H1 (cell line): ENCODE results near the gene ATXN3. TPM values are rescaled to one million over a fixed set of nuclear protein-coding genes. Genes with fewer than 3 reads are reported as not detected.

Experiments used
- CTCF ChIA-PET: fragments of 300-600 bp; sonication (Branson Sonifier 250); formaldehyde crosslinking; loops from one replicate; lab custom pipeline; 2021; ENCODE audit not compliant: partially characterized antibody; lab: Charles Lee
- POLR2A ChIA-PET: fragments of 300-600 bp; sonication (Branson Sonifier 250); formaldehyde crosslinking; loops from one replicate; lab custom pipeline; 2021; ENCODE audit warnings: inconsistent platforms; ENCODE audit not compliant: partially characterized antibody; lab: Charles Lee
- DNase-seq, 2 experiments: peaks; one replicate each; pipeline versions ENCODE4 v3.0.0 to v3.0.0-alpha.2; 2010 to 2022; ENCODE audit warnings: low spot score in 2 of 2, low read depth in 1 of 2, mixed read lengths in 1 of 2
- FAIRE-seq: peaks from 2 replicates; lab custom pipeline; 2011; peaks lifted over from hg19 to GRCh38; lab: Jason Lieb, UNC
- H2AFZ ChIP-seq: 2 replicates; pipeline ENCODE4 v1.8.1; 2012; ENCODE audit warnings: low read length, inconsistent platforms
- H2AK5ac ChIP-seq: 2 replicates; pipeline ENCODE4 v1.6.1; 2013; ENCODE audit warnings: low read depth, low read length
- H2BK120ac ChIP-seq: replicated peaks from 2 replicates; pipeline ENCODE3; 2013; ENCODE audit warnings: low read depth, low read length, inconsistent platforms
- H2BK12ac ChIP-seq: 2 replicates; pipeline ENCODE4 v1.6.1; 2013; ENCODE audit warnings: low read depth, low read length
- H2BK15ac ChIP-seq: 2 replicates; pipeline ENCODE4 v1.6.1; 2013; ENCODE audit warnings: low read length
- H2BK20ac ChIP-seq: 2 replicates; pipeline ENCODE4 v1.6.1; 2013; ENCODE audit warnings: low read length
- H2BK5ac ChIP-seq: 2 replicates; pipeline ENCODE4 v1.6.1; 2013; ENCODE audit warnings: low read depth, low read length
- H3K14ac ChIP-seq: 2 replicates; pipeline ENCODE4 v1.6.1; 2013; ENCODE audit warnings: inconsistent platforms; ENCODE audit not compliant: insufficient read length
- H3K18ac ChIP-seq: 2 replicates; pipeline ENCODE4 v1.6.1; 2013; ENCODE audit warnings: low read length; ENCODE audit errors: extremely low read depth
- H3K23ac ChIP-seq: 2 replicates; pipeline ENCODE4 v1.6.1; 2013; ENCODE audit warnings: inconsistent platforms; ENCODE audit not compliant: insufficient read length
- H3K23me2 ChIP-seq: 2 replicates; pipeline ENCODE4 v1.6.1; 2013; ENCODE audit warnings: low read depth, low read length
- H3K27ac ChIP-seq: 2 replicates; pipeline ENCODE4 v1.6.1; 2011; ENCODE audit warnings: low read depth, low read length, inconsistent platforms
- H3K27me3 ChIP-seq, 4 experiments: replicated peaks in 1 of 4; 1 replicate in 1 of 4; 2 replicates in 3 of 4; pipeline versions ENCODE4 v1.6.1 to v1.8.1; 2011 to 2013; ENCODE audit warnings: low read length in 3 of 4, mild to moderate bottlenecking in 3 of 4, inconsistent platforms in 2 of 4, mixed read lengths in 2 of 4, moderate library complexity in 1 of 4; ENCODE audit not compliant: control insufficient read depth in 3 of 4, insufficient read depth in 3 of 4; ENCODE audit errors: extremely low read depth in 1 of 4
- H3K36me3 ChIP-seq, 4 experiments: 2 replicates each; pipeline versions ENCODE4 v1.6.1 to v1.8.1; 2011 to 2013; ENCODE audit warnings: mild to moderate bottlenecking in 4 of 4, low read length in 3 of 4, moderate library complexity in 2 of 4, control low read depth in 1 of 4, inconsistent platforms in 1 of 4; ENCODE audit not compliant: insufficient read depth in 4 of 4, control insufficient read depth in 2 of 4
- H3K4ac ChIP-seq: replicated peaks from 2 replicates; pipeline ENCODE3; 2013; ENCODE audit warnings: low read length, low read depth, mixed read lengths, inconsistent platforms; ENCODE audit not compliant: insufficient read length
- H3K4me1 ChIP-seq, 4 experiments: replicated peaks in 1 of 4; 1 replicate in 1 of 4; 2 replicates in 3 of 4; pipeline versions ENCODE4 v1.6.1 to v1.8.1; 2011 to 2013; ENCODE audit warnings: low read length in 3 of 4, inconsistent platforms in 2 of 4, mixed read lengths in 1 of 4; ENCODE audit not compliant: insufficient read depth in 4 of 4, control insufficient read depth in 3 of 4
- H3K4me2 ChIP-seq, 2 experiments: 2 replicates each; pipeline versions ENCODE4 v1.6.1 to v1.8.1; 2011 to 2013; ENCODE audit warnings: low read depth in 2 of 2, low read length in 2 of 2, control low read depth in 1 of 2, inconsistent platforms in 1 of 2, mild to moderate bottlenecking in 1 of 2; ENCODE audit not compliant: insufficient read depth in 1 of 2
- H3K4me3 ChIP-seq, 4 experiments: fragments of 200-600, 300-600 bp in 1 of 4; sonication (generic), shearing (Covaris generic), sonication (Bioruptor Twin) in 1 of 4; 2 replicates each; pipeline versions ENCODE4 v1.5.1 to v1.8.1; 2011 to 2016; ENCODE audit warnings: low read length in 4 of 4, low read depth in 3 of 4, control low read depth in 2 of 4, inconsistent platforms in 2 of 4, mild to moderate bottlenecking in 2 of 4, mixed read lengths in 1 of 4, moderate library complexity in 1 of 4; ENCODE audit not compliant: insufficient read depth in 2 of 4; ENCODE audit errors: extremely low read depth in 1 of 4
- H3K56ac ChIP-seq: replicated peaks from 2 replicates; pipeline ENCODE3; 2013; ENCODE audit warnings: low read depth, mild to moderate bottlenecking, mixed read lengths, low read length, inconsistent platforms; ENCODE audit not compliant: insufficient read length
- H3K79me1 ChIP-seq: 2 replicates; pipeline ENCODE4 v1.6.1; 2013; ENCODE audit warnings: low read depth, low read length, control low read depth
- H3K79me2 ChIP-seq, 2 experiments: 2 replicates each; pipeline versions ENCODE4 v1.6.1 to v1.8.1; 2012 to 2013; ENCODE audit warnings: low read length in 2 of 2, mild to moderate bottlenecking in 2 of 2, inconsistent platforms in 1 of 2; ENCODE audit not compliant: insufficient read depth in 2 of 2, control insufficient read depth in 1 of 2
- H3K9ac ChIP-seq, 4 experiments: replicated peaks in 1 of 4; 1 replicate in 1 of 4; 2 replicates in 3 of 4; pipeline versions ENCODE4 v1.6.1 to v1.8.1; 2011 to 2013; ENCODE audit warnings: low read depth in 3 of 4, low read length in 3 of 4, control low read depth in 2 of 4, mild to moderate bottlenecking in 2 of 4, moderate library complexity in 2 of 4, inconsistent platforms in 1 of 4; ENCODE audit errors: extremely low read depth in 1 of 4
- H3K9me3 ChIP-seq, 2 experiments: 2 replicates each; pipeline versions ENCODE4 v1.6.1 to v1.8.1; 2012 to 2013; ENCODE audit warnings: mild to moderate bottlenecking in 2 of 2, moderate library complexity in 2 of 2, control low read depth in 1 of 2, inconsistent platforms in 1 of 2, low read depth in 1 of 2, low read length in 1 of 2, mixed read lengths in 1 of 2; ENCODE audit not compliant: insufficient read depth in 2 of 2
- H4K20me1 ChIP-seq, 2 experiments: replicated peaks in 1 of 2; 2 replicates each; pipeline versions ENCODE3 to v1.8.1; 2011 to 2013; ENCODE audit warnings: inconsistent platforms in 2 of 2, low read length in 2 of 2, mild to moderate bottlenecking in 1 of 2; ENCODE audit not compliant: insufficient read depth in 2 of 2, control insufficient read depth in 1 of 2
- H4K5ac ChIP-seq: 2 replicates; pipeline ENCODE4 v1.6.1; 2013; ENCODE audit warnings: low read length, low read depth, mixed read lengths, inconsistent platforms; ENCODE audit not compliant: insufficient read length
- H4K8ac ChIP-seq: 2 replicates; pipeline ENCODE4 v1.8.0; 2013; ENCODE audit warnings: mild to moderate bottlenecking, moderate library complexity, low read length, inconsistent platforms; ENCODE audit not compliant: insufficient read depth; ENCODE audit errors: extremely low read depth
- H4K91ac ChIP-seq: replicated peaks from 2 replicates; pipeline ENCODE3; 2013; ENCODE audit warnings: low read length, mixed read lengths, inconsistent platforms; ENCODE audit not compliant: insufficient read length
- CEBPB ChIP-seq: IDR thresholded peaks from 2 replicates; pipeline ENCODE4 v1.6.1; 2012; ENCODE audit warnings: low read depth, low read length
- GABPA ChIP-seq: IDR thresholded peaks from 2 replicates; pipeline ENCODE4 v1.6.1; 2011; ENCODE audit warnings: mild to moderate bottlenecking, low read length, moderate library complexity, borderline replicate concordance; ENCODE audit not compliant: insufficient read depth
- PHF8 ChIP-seq: fragments of 200-600 bp; sonication (generic); conservative IDR thresholded peaks from 2 replicates; pipeline ENCODE4 v1.7.1; 2012; ENCODE audit warnings: low read depth, mild to moderate bottlenecking, inconsistent platforms, low read length, moderate library complexity
- RBBP5 ChIP-seq: IDR thresholded peaks from 2 replicates; pipeline ENCODE4 v1.7.1; 2012; ENCODE audit warnings: low read depth, mild to moderate bottlenecking, inconsistent platforms, low read length, moderate library complexity, borderline replicate concordance
- RFX5 ChIP-seq: IDR thresholded peaks from 2 replicates; pipeline ENCODE4 v1.6.1; 2011; ENCODE audit warnings: low read depth, low read length, improper control_type of control experiment, borderline replicate concordance
- RXRA ChIP-seq: IDR thresholded peaks from 2 replicates; pipeline ENCODE4 v1.6.1; 2011; ENCODE audit warnings: low read depth, mild to moderate bottlenecking, low read length, moderate library complexity; ENCODE audit not compliant: insufficient read depth
- SP2 ChIP-seq: IDR thresholded peaks from 2 replicates; pipeline ENCODE4 v1.6.1; 2012; ENCODE audit warnings: mild to moderate bottlenecking, low read length, inconsistent platforms
- TBP ChIP-seq: IDR thresholded peaks from 2 replicates; pipeline ENCODE4 v1.6.1; 2011; ENCODE audit warnings: low read depth, low read length, improper control_type of control experiment
- YY1 ChIP-seq: IDR thresholded peaks from 2 replicates; pipeline ENCODE4 v1.6.1; 2011; ENCODE audit warnings: low read depth, mild to moderate bottlenecking, low read length
- ZNF274 ChIP-seq: IDR thresholded peaks from 2 replicates; pipeline ENCODE4 v1.7.0; 2012; ENCODE audit warnings: low read length, borderline replicate concordance; ENCODE audit errors: extremely low read depth
- WGBS, 2 experiments: shearing (Covaris generic) in 1 of 2; methylation state at CpG; one replicate each; pipeline versions ENCODE4 v1.1.6 to v1.1.7; 2013 to 2015; ENCODE audit warnings: low lambda C conversion rate in 2 of 2, mixed read lengths in 2 of 2, inconsistent platforms in 1 of 2, low coverage in 1 of 2, missing lambda C conversion rate in 1 of 2; ENCODE audit not compliant: insufficient replicate concordance in 2 of 2, insufficient coverage in 1 of 2, insufficient read length in 1 of 2; ENCODE audit errors: extremely low coverage in 1 of 2, missing lambda C conversion rate in 1 of 2; 5-methylcytosine and 5-hydroxymethylcytosine counted together
- polyA plus RNA-seq, 7 experiments: library from polyadenylated mRNA; depleted of rRNA in 3 of 7; stranded (reverse) in 5 of 7; unstranded in 2 of 7; fragments of >200 nt in 5 of 7; fragments of 200-250 nt in 2 of 7; gene quantifications; 1 replicate in 5 of 7; 2 replicates in 1 of 7; 4 replicates in 1 of 7; pipeline versions ENCODE4 v1.2.1 to v1.2.3, GENCODE V29; 2011 to 2013; ENCODE audit warnings: missing spikeins in 2 of 7, mixed read lengths in 2 of 7
- total RNA-seq: library from RNA; stranded (reverse); fragmentation: NEBNext Ultra II Directional; extraction: Animal tissue kit (Norgen Biotek cat#: 25700); gene quantifications from 2 replicates; pipeline ENCODE4 v1.2.1, GENCODE V29; 2021
- TF ChIP-seq, protein P1 (sequence below): IDR thresholded peaks from 2 replicates; pipeline ENCODE4 v1.6.1; 2012; ENCODE audit warnings: inconsistent platforms

Gene ATXN3
- total and polyA plus RNA-seq, 2 of the 8 experiments (the other 6 are each of a cell fraction or from before 2014, with no cell fraction given), result 8.8 to 37.2 TPM

GRCh38 chr14:92009604-92010003, 96.8 kb downstream of the ATXN3 start:
- H3K4me1 ChIP-seq, result no peaks in the 10 kb centered on the region
- no peak overlapping the region for H3K18ac ChIP-seq
- no peak overlapping the region for H3K9ac ChIP-seq
- H3K23ac ChIP-seq, result no peak overlapping the region
- H2BK5ac ChIP-seq, result no peak overlapping the region
- H3K4ac ChIP-seq, result no peak overlapping the region
- no peak overlapping the region for H3K14ac ChIP-seq
- H2BK120ac ChIP-seq, result no peak overlapping the region
- no peak overlapping the region for H3K56ac ChIP-seq
- no peaks in the 10 kb centered on the region for H3K79me2 ChIP-seq
- no peak overlapping the region for H4K91ac ChIP-seq
- 88% methylated on average over 1 of the region's 1 CpG; no CpG with 5 or more reads in 1 of the 2 experiments for WGBS, 2 experiments
- no peak overlapping the region for H2BK15ac ChIP-seq
- H3K27me3 ChIP-seq, result no peaks in the 10 kb centered on the region
- no peak overlapping the region for H3K4me3 ChIP-seq
- no peak overlapping the region for H2AK5ac ChIP-seq
- ChIA-PET POLR2A (no interaction called here), CTCF (interaction anchor here (1.6 kb wide), 2 partner anchors 9 to 12 kb away, joined by 3 to 6 read pairs; no protein-coding TSS in a partner anchor)
- no peak for DNase-seq
- TF ChIP-seq TBP (no peak), YY1 (no peak), CEBPB (no peak), PHF8 (no peak), SP2 (no peak), RXRA (no peak), ZNF274 (no peak), RFX5 (no peak), RBBP5 (no peak), GABPA (no peak)
- TF ChIP-seq, protein P1, sequence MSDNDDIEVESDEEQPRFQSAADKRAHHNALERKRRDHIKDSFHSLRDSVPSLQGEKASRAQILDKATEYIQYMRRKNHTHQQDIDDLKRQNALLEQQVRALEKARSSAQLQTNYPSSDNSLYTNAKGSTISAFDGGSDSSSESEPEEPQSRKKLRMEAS, result no peak
- H4K5ac ChIP-seq, result no peak overlapping the region
- no peak overlapping the region for H3K27ac ChIP-seq
- no peak overlapping the region for H2BK20ac ChIP-seq
- H4K8ac ChIP-seq, result no peak overlapping the region
- H2AFZ ChIP-seq, result no peak overlapping the region
- peaks cover 5 to 36% (median 13%) of the 10 kb centered on the region in 4 experiments; a peak in 6 of 8 replicates for H3K36me3 ChIP-seq
- no peaks in the 10 kb centered on the region for H3K79me1 ChIP-seq
- H3K23me2 ChIP-seq, result no peaks in the 10 kb centered on the region
- no peaks in the 10 kb centered on the region for H3K9me3 ChIP-seq
- no peak for FAIRE-seq
- peaks cover 0 to 1% of the 10 kb centered on the region in 2 experiments for H4K20me1 ChIP-seq
- no peak overlapping the region for H2BK12ac ChIP-seq
- no peak overlapping the region for H3K4me2 ChIP-seq
